WTC11 (cell line): ENCODE data around the gene FOXP4.

Experiments used
- CBFB ChIP-seq: sonication (generic); formaldehyde crosslinking; IDR thresholded peaks from 2 replicates; pipeline ENCODE4 v1.8.1; 2022; ENCODE audit warnings: mild to moderate bottlenecking, low read depth, missing genetic modification reagents
- CTCF ChIP-seq: fragments of 200-600 bp; IDR thresholded peaks from 2 replicates; pipeline ENCODE4 v1.8.0; 2022; ENCODE audit warnings: antibody characterized with exemption
- ZNF219 ChIP-seq: sonication (generic); formaldehyde crosslinking; IDR thresholded peaks from 2 replicates; pipeline ENCODE4 v1.8.0; 2023; ENCODE audit warnings: missing genetic modification reagents, mild to moderate bottlenecking, borderline replicate concordance
- ZNF416 ChIP-seq: fragments of 250-450 bp; sonication (Bioruptor Pico); IDR thresholded peaks from 2 replicates; pipeline ENCODE4 v1.9.0; 2021; ENCODE audit warnings: mild to moderate bottlenecking, inconsistent platforms
- TF ChIP-seq, protein P1 (sequence below): sonication (generic); formaldehyde crosslinking; IDR thresholded peaks from 2 replicates; pipeline ENCODE4 v1.8.1; 2023; ENCODE audit warnings: mild to moderate bottlenecking, missing genetic modification reagents
- TF ChIP-seq, protein P2 (sequence below): sonication (generic); formaldehyde crosslinking; IDR thresholded peaks from 2 replicates; pipeline ENCODE4 v1.8.1; 2023; ENCODE audit warnings: mild to moderate bottlenecking, missing genetic modification reagents, moderate library complexity

- TF ChIP-seq CTCF (no peak), CBFB (CRISPR knock-in tag) (no peak), ZNF416 (no peak), ZNF219 (no peak)
- TF ChIP-seq, protein P1, sequence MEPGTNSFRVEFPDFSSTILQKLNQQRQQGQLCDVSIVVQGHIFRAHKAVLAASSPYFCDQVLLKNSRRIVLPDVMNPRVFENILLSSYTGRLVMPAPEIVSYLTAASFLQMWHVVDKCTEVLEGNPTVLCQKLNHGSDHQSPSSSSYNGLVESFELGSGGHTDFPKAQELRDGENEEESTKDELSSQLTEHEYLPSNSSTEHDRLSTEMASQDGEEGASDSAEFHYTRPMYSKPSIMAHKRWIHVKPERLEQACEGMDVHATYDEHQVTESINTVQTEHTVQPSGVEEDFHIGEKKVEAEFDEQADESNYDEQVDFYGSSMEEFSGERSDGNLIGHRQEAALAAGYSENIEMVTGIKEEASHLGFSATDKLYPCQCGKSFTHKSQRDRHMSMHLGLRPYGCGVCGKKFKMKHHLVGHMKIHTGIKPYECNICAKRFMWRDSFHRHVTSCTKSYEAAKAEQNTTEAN (CRISPR knock-in tag) = no peak
- TF ChIP-seq, protein P2, sequence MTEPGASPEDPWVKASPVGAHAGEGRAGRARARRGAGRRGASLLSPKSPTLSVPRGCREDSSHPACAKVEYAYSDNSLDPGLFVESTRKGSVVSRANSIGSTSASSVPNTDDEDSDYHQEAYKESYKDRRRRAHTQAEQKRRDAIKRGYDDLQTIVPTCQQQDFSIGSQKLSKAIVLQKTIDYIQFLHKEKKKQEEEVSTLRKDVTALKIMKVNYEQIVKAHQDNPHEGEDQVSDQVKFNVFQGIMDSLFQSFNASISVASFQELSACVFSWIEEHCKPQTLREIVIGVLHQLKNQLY = no peak
These were observed 18.3 kb upstream of the FOXP4 start for GRCh38 chr6:41527721-41528408.
